K562 (cell line): Measurements from ENCODE around the gene LMNB1. TPM values are rescaled to one million over a fixed set of nuclear protein-coding genes. Genes with fewer than 3 reads are reported as not detected.

ENCODE experiments used
- ATAC-seq: fragments of 200-7000 bp; cut with Tn5 transposase; 3 replicates; pipeline ENCODE4 v1.9.1; 2020; ENCODE audit warnings: moderate library complexity
- BruUV-seq: library from RNA; stranded (reverse); fragments of 400-500 nt; replicated peaks from 2 replicates; lab custom pipeline; 2021; lab: Mats Ljungman, UMichigan
- CTCF ChIA-PET: fragments of 300-600 bp; formaldehyde crosslinking; extraction: SDS; loops from one replicate; lab custom pipeline; 2021; ENCODE audit warnings: low intra/inter-chr PET ratio; lab: Yijun Ruan, JAX
- POLR2A ChIA-PET: fragments of 300-600, 350-650 bp; sonication (Branson Sonifier 250); formaldehyde crosslinking; extraction: SDS; loops from one replicate; lab custom pipeline; 2021; ENCODE audit warnings: antibody characterized with exemption, inconsistent platforms; lab: Yijun Ruan, JAX
- DNase-seq, 4 experiments: peaks; one replicate each; pipeline versions ENCODE4 v3.0.0 to v3.0.0-alpha.2; 2011 to 2018; ENCODE audit warnings: low spot score in 3 of 4, mixed read lengths in 3 of 4; ENCODE audit errors: extremely low read depth in 1 of 4
- FAIRE-seq: peaks from 2 replicates; lab custom pipeline; 2011; peaks lifted over from hg19 to GRCh38; lab: Jason Lieb, UNC
- H2AFZ ChIP-seq: 2 replicates; pipeline ENCODE4 v1.6.0; 2011; ENCODE audit warnings: low read depth, low read length, control low read depth, inconsistent platforms
- H3K27ac ChIP-seq: fragments of 200-600 bp; 3 replicates; pipeline ENCODE4 v1.8.0; 2011; ENCODE audit warnings: low read depth, mild to moderate bottlenecking, control low read depth, inconsistent platforms, low read length, moderate library complexity, mixed read lengths; ENCODE audit errors: extremely low read depth
- H3K27me3 ChIP-seq, 2 experiments: fragments of 300-600 bp in 1 of 2; 2 replicates in 1 of 2; 3 replicates in 1 of 2; pipeline versions ENCODE4 v1.6.0 to v1.8.0; 2011; ENCODE audit warnings: inconsistent platforms in 2 of 2, low read length in 2 of 2, mild to moderate bottlenecking in 1 of 2, mixed read lengths in 1 of 2, moderate library complexity in 1 of 2; ENCODE audit not compliant: control insufficient read depth in 2 of 2, insufficient read depth in 2 of 2
- H3K36me3 ChIP-seq: fragments of 300-600 bp; 3 replicates; pipeline ENCODE4 v1.8.0; 2011; ENCODE audit warnings: mild to moderate bottlenecking, low read length, inconsistent platforms; ENCODE audit not compliant: control insufficient read depth, insufficient read depth
- H3K4me1 ChIP-seq, 2 experiments: fragments of 200-600 bp in 1 of 2; replicated peaks in 1 of 2; 2 replicates in 1 of 2; 3 replicates in 1 of 2; pipeline versions ENCODE4 v1.5.1 to v1.8.0; 2011; ENCODE audit warnings: inconsistent platforms in 2 of 2, low read length in 2 of 2, mild to moderate bottlenecking in 1 of 2, mixed read lengths in 1 of 2, moderate library complexity in 1 of 2; ENCODE audit not compliant: control insufficient read depth in 2 of 2, insufficient read depth in 2 of 2
- H3K4me2 ChIP-seq: 2 replicates; pipeline ENCODE4 v1.6.1; 2011; ENCODE audit warnings: low read length, control low read depth, inconsistent platforms, mixed read lengths; ENCODE audit not compliant: insufficient read depth
- H3K4me3 ChIP-seq: fragments of 200-600 bp; sonication (generic), shearing (Covaris generic); 2 replicates; pipeline ENCODE4 v1.5.1; 2016; ENCODE audit warnings: control low read depth, inconsistent platforms
- H3K79me2 ChIP-seq: fragments of 200-600 bp; 3 replicates; pipeline ENCODE4 v1.8.0; 2011; ENCODE audit warnings: low read length, inconsistent platforms; ENCODE audit not compliant: control insufficient read depth, insufficient read depth
- H3K9ac ChIP-seq, 2 experiments: 2 replicates each; pipeline versions ENCODE4 v1.6.0 to v1.6.1; 2011; ENCODE audit warnings: low read depth in 2 of 2, low read length in 2 of 2, control low read depth in 1 of 2, inconsistent platforms in 1 of 2, mild to moderate bottlenecking in 1 of 2, mixed read lengths in 1 of 2; ENCODE audit not compliant: insufficient read depth in 1 of 2
- H3K9me1 ChIP-seq: one replicate; pipeline ENCODE4 v1.6.0; 2011; ENCODE audit warnings: inconsistent platforms, mild to moderate bottlenecking, low read length, moderate library complexity; ENCODE audit not compliant: control insufficient read depth, insufficient read depth
- H3K9me3 ChIP-seq: replicated peaks from 2 replicates; pipeline ENCODE4 v1.5.1; 2011; ENCODE audit warnings: low read depth, low read length, inconsistent platforms; ENCODE audit not compliant: control insufficient read depth, insufficient read depth
- H4K20me1 ChIP-seq: replicated peaks from 2 replicates; pipeline ENCODE4 v1.6.1; 2011; ENCODE audit warnings: low read length, inconsistent platforms, mixed read lengths; ENCODE audit not compliant: control insufficient read depth, insufficient read depth
- CEBPG ChIP-seq, 3 experiments: fragments of 200-800 bp in 1 of 3; sonication (Bioruptor generic) in 1 of 3; sonication (generic) in 1 of 3; formaldehyde crosslinking in 1 of 3; IDR thresholded peaks in 2 of 3; conservative IDR thresholded peaks in 1 of 3; 2 replicates each; pipeline versions ENCODE4 v1.6.1 to v1.8.0; 2016 to 2022; ENCODE audit warnings: missing compliant biosample characterization in 2 of 3, missing genetic modification characterization in 2 of 3, mild to moderate bottlenecking in 1 of 3, missing genetic modification reagents in 1 of 3
- ELF4 ChIP-seq: fragments of 450-650 bp; formaldehyde crosslinking; IDR thresholded peaks from 2 replicates; pipeline ENCODE4 v1.4.0; 2022; ENCODE audit warnings: missing genetic modification characterization
- ETV6 ChIP-seq, 3 experiments: fragments of 150-350 bp in 1 of 3; sonication (generic) in 1 of 3; formaldehyde crosslinking in 1 of 3; IDR thresholded peaks; 2 replicates each; pipeline versions ENCODE4 v1.6.1 to v1.8.0; 2014 to 2022; ENCODE audit warnings: borderline replicate concordance in 2 of 3, low read depth in 2 of 3, antibody characterized with exemption in 1 of 3, low read length in 1 of 3, mild to moderate bottlenecking in 1 of 3, missing genetic modification reagents in 1 of 3
- JUNB ChIP-seq: fragments of 450-650 bp; formaldehyde crosslinking; conservative IDR thresholded peaks from 2 replicates; pipeline ENCODE4 v1.4.0; 2020; ENCODE audit warnings: mild to moderate bottlenecking
- POLR2H ChIP-seq: IDR thresholded peaks from 2 replicates; pipeline ENCODE4 v1.6.1; 2016; ENCODE audit warnings: missing genetic modification characterization, low read depth, mild to moderate bottlenecking, control low read depth, missing compliant biosample characterization, moderate library complexity
- RAD21 ChIP-seq, 2 experiments: fragments of 250-450 bp in 1 of 2; fragments of 450-650 bp in 1 of 2; sonication (Bioruptor Pico) in 1 of 2; formaldehyde crosslinking in 1 of 2; IDR thresholded peaks in 1 of 2; conservative IDR thresholded peaks in 1 of 2; 2 replicates each; pipeline versions ENCODE4 v1.4.0 to v1.8.0; 2020 to 2022; ENCODE audit warnings: mild to moderate bottlenecking in 2 of 2, moderate library complexity in 1 of 2
- WGBS: fragments of 100-300 bp; shearing (Covaris generic); methylation state at CpG from one replicate; pipeline ENCODE4 v1.1.6; 2016; ENCODE audit warnings: low coverage, mixed read lengths; ENCODE audit not compliant: insufficient coverage; ENCODE audit errors: missing lambda C conversion rate; 5-methylcytosine and 5-hydroxymethylcytosine counted together
- in situ Hi-C: fragments of 300-500 bp; cut with MboI; formaldehyde crosslinking; loops from 4 replicates; pipeline ENCODE4 v1.15.0; 2018; ENCODE audit warnings: inconsistent platforms, mixed read lengths
- intact Hi-C: fragments of 100-400 bp; cut with micrococcal nuclease; formaldehyde crosslinking; loops from 2 replicates; pipeline ENCODE4 v1.14.2; 2022
- polyA plus RNA-seq, 8 experiments: library from polyadenylated mRNA; depleted of rRNA in 4 of 8; stranded (reverse) in 5 of 8; unstranded in 3 of 8; fragments of >200 nt; fragmentation: Nextera tagmentation in 2 of 8; fragmentation: Illumina TruSeq in 1 of 8; extraction: Ambion mirVana in 2 of 8; extraction: Trizol in 1 of 8; gene quantifications; 2 replicates each; pipeline versions ENCODE4 v1.2.1 to v1.2.3, GENCODE V29; 2011 to 2014; ENCODE audit warnings: inconsistent platforms in 1 of 8, missing spikeins in 1 of 8
- total RNA-seq, 7 experiments: library from RNA; depleted of rRNA in 6 of 7; stranded (reverse); fragments of >200 nt in 6 of 7; fragmentation: Illumina TruSeq in 2 of 7; extraction: Trizol in 2 of 7; gene quantifications; 2 replicates each; pipeline versions ENCODE4 v1.2.1 to v1.2.3, GENCODE V29; 2011 to 2021; ENCODE audit warnings: low replicate concordance in 1 of 7
- TF ChIP-seq, protein P1 (sequence below): fragments of 250-450 bp; sonication (Bioruptor Pico); IDR thresholded peaks from 2 replicates; pipeline ENCODE4 v1.5.0; 2021
- TF ChIP-seq, protein P2 (sequence below), 2 experiments: fragments of 450-650 bp; IDR thresholded peaks; 2 replicates each; pipeline ENCODE4 v1.6.1; 2018; ENCODE audit warnings: mild to moderate bottlenecking in 2 of 2, low read depth in 1 of 2; ENCODE audit not compliant: partially characterized antibody in 2 of 2

Gene LMNB1
- total and polyA plus RNA-seq, 9 of the 15 experiments (the other 6 are each of a cell fraction or from before 2014, with no cell fraction given): 2.8 to 190 (median 131) TPM

- TF ChIP-seq CEBPG (CRISPR knock-in tag; IDR thresholded peaks at IDR 0.05) (no peak), CEBPG (tag; conservative IDR thresholded peaks at IDR 0.05 in 1 of 2, IDR thresholded peaks at IDR 0.05 in 1 of 2) (0 out of 4 replicates have a peak, but pooled peaks of 1 of the 2 experiments have one; percentile 23), RAD21 (CRISPR knock-in tag; conservative IDR thresholded peaks at IDR 0.05 in 1 of 2, IDR thresholded peaks at IDR 0.05 in 1 of 2) (peak; percentile 49 to 57)
Observed at GRCh38 chr5:126801992-126802294, 25.0 kb downstream of the LMNB1 start (continued).

DNA sequence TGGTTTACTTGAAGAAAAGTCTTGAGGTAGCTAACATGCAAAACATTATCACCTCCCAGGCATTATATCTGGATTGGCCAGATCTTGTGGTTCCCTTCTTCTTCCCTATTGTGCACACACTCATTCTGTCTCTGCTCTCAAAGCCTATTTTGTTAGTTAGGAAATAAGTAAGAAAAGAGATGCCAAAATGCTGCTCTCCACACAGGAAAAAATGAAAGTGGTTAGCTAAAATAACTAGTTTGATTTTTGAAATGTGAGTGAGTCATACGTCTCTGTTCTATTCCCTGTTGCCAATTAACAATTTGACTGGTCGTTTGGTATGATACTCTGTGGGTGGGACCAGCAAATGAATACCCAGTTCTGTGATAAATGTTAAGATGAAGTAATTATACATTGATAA, 28.1 kb downstream of the LMNB1 start:
- ChIA-PET POLR2A (interaction anchor here (0.9 kb wide), 1 partner anchor 24 kb away, joined by 3 read pairs; no protein-coding TSS in a partner anchor), CTCF (no interaction called here)
- intact Hi-C loops (loop anchor here (10.0 kb wide), 1 partner anchor 450 kb away; no protein-coding TSS in a partner anchor), in situ Hi-C loops (no loop called here)
- DNase-seq (no peak), FAIRE-seq (no peak), ATAC-seq (no peak)
- TF ChIP-seq JUNB (CRISPR knock-in tag) (no peak), ELF4 (CRISPR knock-in tag) (no peak), ETV6 (IDR thresholded peaks at IDR 0.05; ENCODE audit: borderline replicate concordance in 1 of 2, low read depth in 2 of 2, low read length in 1 of 2) (no peak), ETV6 (CRISPR knock-in tag; IDR thresholded peaks at IDR 0.05; ENCODE audit: borderline replicate concordance) (no peak), POLR2H (tag) (no peak)
- TF ChIP-seq, protein P1, sequence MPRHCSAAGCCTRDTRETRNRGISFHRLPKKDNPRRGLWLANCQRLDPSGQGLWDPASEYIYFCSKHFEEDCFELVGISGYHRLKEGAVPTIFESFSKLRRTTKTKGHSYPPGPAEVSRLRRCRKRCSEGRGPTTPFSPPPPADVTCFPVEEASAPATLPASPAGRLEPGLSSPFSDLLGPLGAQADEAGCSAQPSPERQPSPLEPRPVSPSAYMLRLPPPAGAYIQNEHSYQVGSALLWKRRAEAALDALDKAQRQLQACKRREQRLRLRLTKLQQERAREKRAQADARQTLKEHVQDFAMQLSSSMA (CRISPR knock-in tag): no peak
- TF ChIP-seq, protein P2, sequence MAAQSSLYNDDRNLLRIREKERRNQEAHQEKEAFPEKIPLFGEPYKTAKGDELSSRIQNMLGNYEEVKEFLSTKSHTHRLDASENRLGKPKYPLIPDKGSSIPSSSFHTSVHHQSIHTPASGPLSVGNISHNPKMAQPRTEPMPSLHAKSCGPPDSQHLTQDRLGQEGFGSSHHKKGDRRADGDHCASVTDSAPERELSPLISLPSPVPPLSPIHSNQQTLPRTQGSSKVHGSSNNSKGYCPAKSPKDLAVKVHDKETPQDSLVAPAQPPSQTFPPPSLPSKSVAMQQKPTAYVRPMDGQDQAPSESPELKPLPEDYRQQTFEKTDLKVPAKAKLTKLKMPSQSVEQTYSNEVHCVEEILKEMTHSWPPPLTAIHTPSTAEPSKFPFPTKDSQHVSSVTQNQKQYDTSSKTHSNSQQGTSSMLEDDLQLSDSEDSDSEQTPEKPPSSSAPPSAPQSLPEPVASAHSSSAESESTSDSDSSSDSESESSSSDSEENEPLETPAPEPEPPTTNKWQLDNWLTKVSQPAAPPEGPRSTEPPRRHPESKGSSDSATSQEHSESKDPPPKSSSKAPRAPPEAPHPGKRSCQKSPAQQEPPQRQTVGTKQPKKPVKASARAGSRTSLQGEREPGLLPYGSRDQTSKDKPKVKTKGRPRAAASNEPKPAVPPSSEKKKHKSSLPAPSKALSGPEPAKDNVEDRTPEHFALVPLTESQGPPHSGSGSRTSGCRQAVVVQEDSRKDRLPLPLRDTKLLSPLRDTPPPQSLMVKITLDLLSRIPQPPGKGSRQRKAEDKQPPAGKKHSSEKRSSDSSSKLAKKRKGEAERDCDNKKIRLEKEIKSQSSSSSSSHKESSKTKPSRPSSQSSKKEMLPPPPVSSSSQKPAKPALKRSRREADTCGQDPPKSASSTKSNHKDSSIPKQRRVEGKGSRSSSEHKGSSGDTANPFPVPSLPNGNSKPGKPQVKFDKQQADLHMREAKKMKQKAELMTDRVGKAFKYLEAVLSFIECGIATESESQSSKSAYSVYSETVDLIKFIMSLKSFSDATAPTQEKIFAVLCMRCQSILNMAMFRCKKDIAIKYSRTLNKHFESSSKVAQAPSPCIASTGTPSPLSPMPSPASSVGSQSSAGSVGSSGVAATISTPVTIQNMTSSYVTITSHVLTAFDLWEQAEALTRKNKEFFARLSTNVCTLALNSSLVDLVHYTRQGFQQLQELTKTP (IDR thresholded peaks at IDR 0.05; ENCODE audit: low read depth in 1 of 2, partially characterized antibody in 2 of 2): no peak
- BruUV-seq: no TSS peak
- no peak overlapping the region for H3K4me3 ChIP-seq
- H3K9ac ChIP-seq: no peak overlapping the region
- WGBS: 79% methylated on average over 2 of the region's 2 CpGs
- H2AFZ ChIP-seq: no peak overlapping the region
- no peaks in the 10 kb centered on the region for H3K9me1 ChIP-seq
- peaks cover 69% of the 10 kb centered on the region for H3K79me2 ChIP-seq
- H3K36me3 ChIP-seq: peaks cover 71% of the 10 kb centered on the region
- H3K4me2 ChIP-seq: no peak overlapping the region
- no peaks in the 10 kb centered on the region; a peak in 2 of 5 replicates for H3K4me1 ChIP-seq
- no peak overlapping the region for H3K27ac ChIP-seq
- no peaks in the 10 kb centered on the region for H3K9me3 ChIP-seq
- 0 out of 2 replicates have a peak, but pooled peaks cover 3% of the 10 kb centered on the region for H4K20me1 ChIP-seq
- no peaks in the 10 kb centered on the region for H3K27me3 ChIP-seq
